ENCODE data around the gene RNF128. TPM values are rescaled to one million over a fixed set of nuclear protein-coding genes. Genes with fewer than 3 reads are reported as not detected.
A peak's percentile ranks its signal among the peaks of the same experiment; 100 is the strongest.
"Not testable (repeated sequence)": the region's sequence is repeated elsewhere in the genome, so short reads cannot be mapped to it uniquely, and the experiment has no call there.

Gene RNF128
- total and polyA plus RNA-seq, 11 donors = 0.06 to 0.42 (median 0.21) TPM; not detected in 2

- DNase-seq = peak; percentile 63 to 80 (median 77)
- intact Hi-C loops (cut with DNase I) = no loop called here
- Histone ChIP-seq H3K36me3 (no peaks in the 10 kb centered on the region), H3K4me3 (peak within 1 kb of the TSS; percentile 42 to 88 (median 62)), H3K27me3 (peaks cover 0 to 35% (median 0%) of the 10 kb centered on the region in 9 donors), H3K4me1 (peaks cover 0 to 8% (median 0%) of the 10 kb centered on the region in 12 donors), H3K27ac (peak within 1 kb of the TSS in 6 of 12 donors; percentile 11 to 59 (median 44)), H3K9me3 (no peaks in the 10 kb centered on the region)
- TF ChIP-seq CTCF (IDR thresholded peaks at IDR 0.05) (no peak), POLR2A (IDR thresholded peaks at IDR 0.05) (peak in 1 of 2 donors; percentile 25)
- WGBS, 4 donors = 0 to 28% (median 14%) methylated on average over 36 of the region's 36 CpGs
- ATAC-seq = peak; percentile 99 to 100 (median 100)
Measured at GRCh38 chrX:106802388-106803275, 76.1 kb downstream of the RNF128 start, which contains the start of gene TBC1D8B. TSS of gene TBC1D8B (plus strand) at chrX:106802673. CDS start at chrX:106802854, 181 bp downstream.

GRCh38 chrX:106811131-106811910, 84.8 kb downstream of the RNF128 start:
- Histone ChIP-seq H3K27ac (no peak overlapping the region), H3K9me3 (no peaks in the 10 kb centered on the region), H3K27me3 (peaks cover 0 to 4% (median 0%) of the 10 kb centered on the region in 9 donors), H3K36me3 (no peaks in the 10 kb centered on the region), H3K4me1 (no peaks in the 10 kb centered on the region), H3K4me3 (no peak overlapping the region)
- 65 to 77% (median 71%) methylated on average over 7 of the region's 7 CpGs for WGBS, 4 donors
- TF ChIP-seq POLR2A (IDR thresholded peaks at IDR 0.05) (no peak), CTCF (IDR thresholded peaks at IDR 0.05) (no peak)
- no peak for DNase-seq
- no peak for ATAC-seq
- intact Hi-C loops (cut with DNase I) = no loop called here

GRCh38 chrX:106812930-106813329, 86.4 kb downstream of the RNF128 start:
- intact Hi-C loops (cut with DNase I) = not testable (repeated sequence)

GRCh38 chrX:106814093-106814492, 87.6 kb downstream of the RNF128 start:
- H3K4me1 ChIP-seq; H3K27ac ChIP-seq; H3K27me3 ChIP-seq; intact Hi-C loops (cut with DNase I); H3K36me3 ChIP-seq; DNase-seq; H3K9me3 ChIP-seq; H3K4me3 ChIP-seq; ATAC-seq: not testable (repeated sequence)
- 94 to 100% (median 97%) methylated on average over 3 of the region's 3 CpGs for WGBS, 4 donors

More at GRCh38 chrX:106812930-106813329, 86.4 kb downstream of the RNF128 start:
- H3K4me3 ChIP-seq, H3K4me1 ChIP-seq, H3K9me3 ChIP-seq, H3K27ac ChIP-seq, H3K27me3 ChIP-seq, H3K36me3 ChIP-seq, DNase-seq, ATAC-seq: not testable (repeated sequence)
- 87 to 95% (median 92%) methylated on average over 5 of the region's 5 CpGs for WGBS, 4 donors

Other genes starting within 250 kb of the RNF128 start
- 1 to 10 TPM in 5 of 9 donors, under 1 TPM in 4; 0.54 to 2.5 (median 1.1) TPM for gene RADX, start 114.7 kb upstream of the RNF128 start, total RNA-seq
- 1 to 10 TPM in 1 of 2 donors, under 1 TPM in 1; 0.38 to 1.4 TPM for gene RADX, start 114.7 kb upstream of the RNF128 start, polyA plus RNA-seq
- gene TBC1D8B, start 76.0 kb downstream of the RNF128 start, total RNA-seq = 1 to 10 TPM; 1.5 to 5.0 (median 2.2) TPM
- 1 to 10 TPM in 1 of 2 donors, under 1 TPM in 1; 0.72 to 2.0 TPM for gene TBC1D8B, start 76.0 kb downstream of the RNF128 start, polyA plus RNA-seq
- not detected for gene RIPPLY1, start 176.6 kb downstream of the RNF128 start, total RNA-seq
- under 1 TPM in 1 of 2 donors, not detected in 1; 0.10 TPM for gene RIPPLY1, start 176.6 kb downstream of the RNF128 start, polyA plus RNA-seq
- not detected for gene CLDN2, start 193.7 kb downstream of the RNF128 start, total RNA-seq
- gene CLDN2, start 193.7 kb downstream of the RNF128 start, polyA plus RNA-seq = not detected

All from heart left ventricle (tissue), 16 donors.